HepG2 (cell line): ENCODE results near the gene PCNT. TPM values are rescaled to one million over a fixed set of nuclear protein-coding genes. Genes with fewer than 3 reads are reported as not detected.

Source experiments
- CBX5 ChIP-seq: sonication (generic); formaldehyde crosslinking; IDR thresholded peaks from 2 replicates; pipeline ENCODE4 v1.4.0; 2020; ENCODE audit warnings: missing genetic modification reagents, borderline replicate concordance
- HIVEP1 ChIP-seq: sonication (generic); formaldehyde crosslinking; IDR thresholded peaks from 2 replicates; pipeline ENCODE4 v1.4.0; 2020; ENCODE audit warnings: mild to moderate bottlenecking, missing genetic modification reagents
- JARID2 ChIP-seq: sonication (generic); formaldehyde crosslinking; IDR thresholded peaks from 2 replicates; pipeline ENCODE4 v1.8.1; 2023; ENCODE audit warnings: missing genetic modification reagents, inconsistent platforms; ENCODE audit not compliant: insufficient replicate concordance
- KDM6A ChIP-seq: IDR thresholded peaks from 2 replicates; pipeline ENCODE4 v1.6.1; 2016; ENCODE audit warnings: low read depth
- MYC ChIP-seq: sonication (generic); formaldehyde crosslinking; IDR thresholded peaks from 2 replicates; pipeline ENCODE4 v1.9.0; 2021; ENCODE audit warnings: missing genetic modification reagents, borderline replicate concordance
- NCOR1 ChIP-seq: fragments of 200-600 bp; sonication (generic); IDR thresholded peaks from 2 replicates; pipeline ENCODE4 v1.7.0; 2017; ENCODE audit warnings: antibody characterized with exemption, low read length, borderline replicate concordance
- PAX8 ChIP-seq: sonication (generic); formaldehyde crosslinking; IDR thresholded peaks from 2 replicates; pipeline ENCODE4 v1.8.0; 2022; ENCODE audit warnings: mild to moderate bottlenecking, missing genetic modification reagents, borderline replicate concordance
- RBM22 ChIP-seq: fragments of 200-400 bp; formaldehyde crosslinking; optimal IDR thresholded peaks from 2 replicates; pipeline ENCODE3; 2017; ENCODE audit warnings: mild to moderate bottlenecking, low read length, moderate library complexity
- SIX1 ChIP-seq: sonication (generic); formaldehyde crosslinking; IDR thresholded peaks from 2 replicates; pipeline ENCODE4 v1.4.0; 2020; ENCODE audit warnings: missing genetic modification reagents, borderline replicate concordance
- TMF1 ChIP-seq: sonication (generic); formaldehyde crosslinking; IDR thresholded peaks from 2 replicates; pipeline ENCODE4 v1.8.1; 2022; ENCODE audit warnings: low read depth, missing genetic modification reagents
- TOPORS ChIP-seq: sonication (generic); formaldehyde crosslinking; IDR thresholded peaks from 2 replicates; pipeline ENCODE4 v1.8.0; 2023; ENCODE audit warnings: mild to moderate bottlenecking, missing genetic modification reagents
- ZEB1 ChIP-seq: IDR thresholded peaks from 2 replicates; pipeline ENCODE4 v1.6.1; 2012; ENCODE audit warnings: mild to moderate bottlenecking, low read depth, inconsistent platforms; ENCODE audit not compliant: insufficient replicate concordance
- ZFY ChIP-seq: sonication (generic); formaldehyde crosslinking; IDR thresholded peaks from 2 replicates; pipeline ENCODE4 v1.4.0; 2020; ENCODE audit warnings: missing genetic modification reagents
- ZNF768 ChIP-seq: sonication (generic); formaldehyde crosslinking; IDR thresholded peaks from 2 replicates; pipeline ENCODE4 v1.4.0; 2020; ENCODE audit warnings: missing genetic modification reagents
- polyA plus RNA-seq, 8 experiments: library from polyadenylated mRNA; depleted of rRNA in 3 of 8; stranded (reverse) in 7 of 8; unstranded in 1 of 8; fragments of >200 nt; fragmentation: Illumina TruSeq in 4 of 8; extraction: Trizol in 4 of 8; gene quantifications; 2 replicates each; pipeline versions ENCODE4 v1.2.1 to v1.2.3, GENCODE V29; 2011 to 2016; ENCODE audit warnings: low read depth in 4 of 8, missing spikeins in 1 of 8, mixed read lengths in 1 of 8; ENCODE audit not compliant: insufficient read depth in 1 of 8
- total RNA-seq, 5 experiments: library from RNA; depleted of rRNA; stranded (reverse); fragments of >200 nt; fragmentation: Illumina TruSeq; extraction: Trizol; gene quantifications; 2 replicates each; pipeline ENCODE4 v1.2.3, GENCODE V29; 2016; ENCODE audit warnings: low read depth in 1 of 5
- TF ChIP-seq, protein P1 (sequence below): sonication (generic); formaldehyde crosslinking; IDR thresholded peaks from 2 replicates; pipeline ENCODE4 v1.9.0; 2021; ENCODE audit warnings: missing genetic modification reagents, borderline replicate concordance
- TF ChIP-seq, protein P2 (sequence below): IDR thresholded peaks from 2 replicates; pipeline ENCODE4 v1.4.0; 2020; ENCODE audit warnings: mild to moderate bottlenecking, missing genetic modification reagents
- TF ChIP-seq, protein P3 (sequence below): sonication (generic); formaldehyde crosslinking; conservative IDR thresholded peaks from 2 replicates; pipeline ENCODE4 v1.4.0; 2020; ENCODE audit warnings: missing genetic modification reagents
- TF ChIP-seq, protein P4 (sequence below): sonication (generic); formaldehyde crosslinking; IDR thresholded peaks from 2 replicates; pipeline ENCODE4 v1.4.0; 2020; ENCODE audit warnings: missing genetic modification reagents
- TF ChIP-seq, protein P5 (sequence below): sonication (generic); IDR thresholded peaks from 2 replicates; pipeline ENCODE4 v1.6.1; 2016; ENCODE audit warnings: low read depth, borderline replicate concordance

The PCNT gene
- total and polyA plus RNA-seq, 2 of the 13 experiments (the other 11 are each of a cell fraction or from before 2014, with no cell fraction given) = 5.6 to 12.4 TPM

DNA sequence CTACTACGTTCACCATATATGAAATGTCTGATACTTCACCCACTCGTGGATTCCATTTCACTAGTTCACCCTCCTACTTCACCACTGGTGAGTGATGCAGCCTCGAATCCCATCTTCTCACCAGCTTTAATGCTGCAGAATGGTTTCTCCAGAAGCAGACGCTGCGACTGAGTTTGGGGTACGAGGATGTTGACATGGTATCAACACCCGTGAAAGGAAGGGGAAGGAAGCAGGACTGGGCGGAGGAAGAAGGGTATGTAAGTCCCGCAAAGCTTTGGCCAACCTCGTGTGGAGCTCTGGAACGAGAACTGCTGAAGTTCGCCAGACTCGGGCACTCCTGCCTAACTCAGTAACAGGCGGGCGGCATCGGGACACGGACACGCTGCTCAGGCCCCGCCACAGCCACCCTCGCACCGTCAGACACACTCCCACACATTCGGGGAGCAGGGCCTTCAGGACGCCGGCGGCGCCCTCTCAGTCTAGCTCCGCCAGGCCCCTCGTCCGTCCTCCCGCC lies 133.9 kb downstream of the PCNT start (continued):
- TF ChIP-seq, protein P1, sequence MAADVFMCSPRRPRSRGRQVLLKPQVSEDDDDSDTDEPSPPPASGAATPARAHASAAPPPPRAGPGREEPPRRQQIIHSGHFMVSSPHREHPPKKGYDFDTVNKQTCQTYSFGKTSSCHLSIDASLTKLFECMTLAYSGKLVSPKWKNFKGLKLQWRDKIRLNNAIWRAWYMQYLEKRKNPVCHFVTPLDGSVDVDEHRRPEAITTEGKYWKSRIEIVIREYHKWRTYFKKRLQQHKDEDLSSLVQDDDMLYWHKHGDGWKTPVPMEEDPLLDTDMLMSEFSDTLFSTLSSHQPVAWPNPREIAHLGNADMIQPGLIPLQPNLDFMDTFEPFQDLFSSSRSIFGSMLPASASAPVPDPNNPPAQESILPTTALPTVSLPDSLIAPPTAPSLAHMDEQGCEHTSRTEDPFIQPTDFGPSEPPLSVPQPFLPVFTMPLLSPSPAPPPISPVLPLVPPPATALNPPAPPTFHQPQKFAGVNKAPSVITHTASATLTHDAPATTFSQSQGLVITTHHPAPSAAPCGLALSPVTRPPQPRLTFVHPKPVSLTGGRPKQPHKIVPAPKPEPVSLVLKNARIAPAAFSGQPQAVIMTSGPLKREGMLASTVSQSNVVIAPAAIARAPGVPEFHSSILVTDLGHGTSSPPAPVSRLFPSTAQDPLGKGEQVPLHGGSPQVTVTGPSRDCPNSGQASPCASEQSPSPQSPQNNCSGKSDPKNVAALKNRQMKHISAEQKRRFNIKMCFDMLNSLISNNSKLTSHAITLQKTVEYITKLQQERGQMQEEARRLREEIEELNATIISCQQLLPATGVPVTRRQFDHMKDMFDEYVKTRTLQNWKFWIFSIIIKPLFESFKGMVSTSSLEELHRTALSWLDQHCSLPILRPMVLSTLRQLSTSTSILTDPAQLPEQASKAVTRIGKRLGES (CRISPR knock-in tag) = no peak
- no peak for TF ChIP-seq NCOR1
- TF ChIP-seq, protein P2, sequence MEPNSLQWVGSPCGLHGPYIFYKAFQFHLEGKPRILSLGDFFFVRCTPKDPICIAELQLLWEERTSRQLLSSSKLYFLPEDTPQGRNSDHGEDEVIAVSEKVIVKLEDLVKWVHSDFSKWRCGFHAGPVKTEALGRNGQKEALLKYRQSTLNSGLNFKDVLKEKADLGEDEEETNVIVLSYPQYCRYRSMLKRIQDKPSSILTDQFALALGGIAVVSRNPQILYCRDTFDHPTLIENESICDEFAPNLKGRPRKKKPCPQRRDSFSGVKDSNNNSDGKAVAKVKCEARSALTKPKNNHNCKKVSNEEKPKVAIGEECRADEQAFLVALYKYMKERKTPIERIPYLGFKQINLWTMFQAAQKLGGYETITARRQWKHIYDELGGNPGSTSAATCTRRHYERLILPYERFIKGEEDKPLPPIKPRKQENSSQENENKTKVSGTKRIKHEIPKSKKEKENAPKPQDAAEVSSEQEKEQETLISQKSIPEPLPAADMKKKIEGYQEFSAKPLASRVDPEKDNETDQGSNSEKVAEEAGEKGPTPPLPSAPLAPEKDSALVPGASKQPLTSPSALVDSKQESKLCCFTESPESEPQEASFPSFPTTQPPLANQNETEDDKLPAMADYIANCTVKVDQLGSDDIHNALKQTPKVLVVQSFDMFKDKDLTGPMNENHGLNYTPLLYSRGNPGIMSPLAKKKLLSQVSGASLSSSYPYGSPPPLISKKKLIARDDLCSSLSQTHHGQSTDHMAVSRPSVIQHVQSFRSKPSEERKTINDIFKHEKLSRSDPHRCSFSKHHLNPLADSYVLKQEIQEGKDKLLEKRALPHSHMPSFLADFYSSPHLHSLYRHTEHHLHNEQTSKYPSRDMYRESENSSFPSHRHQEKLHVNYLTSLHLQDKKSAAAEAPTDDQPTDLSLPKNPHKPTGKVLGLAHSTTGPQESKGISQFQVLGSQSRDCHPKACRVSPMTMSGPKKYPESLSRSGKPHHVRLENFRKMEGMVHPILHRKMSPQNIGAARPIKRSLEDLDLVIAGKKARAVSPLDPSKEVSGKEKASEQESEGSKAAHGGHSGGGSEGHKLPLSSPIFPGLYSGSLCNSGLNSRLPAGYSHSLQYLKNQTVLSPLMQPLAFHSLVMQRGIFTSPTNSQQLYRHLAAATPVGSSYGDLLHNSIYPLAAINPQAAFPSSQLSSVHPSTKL = no peak
- TF ChIP-seq RBM22 = no peak
- no peak for TF ChIP-seq TMF1
- TF ChIP-seq JARID2 (CRISPR knock-in tag) = no peak
- TF ChIP-seq ZNF768 (CRISPR knock-in tag) = no peak
- 0 out of 2 replicates have a peak, but pooled peaks have one; percentile 56 for TF ChIP-seq TOPORS
- TF ChIP-seq ZFY (CRISPR knock-in tag) = no peak
- TF ChIP-seq MYC (CRISPR knock-in tag) = no peak
- no peak for TF ChIP-seq CBX5 (CRISPR knock-in tag)
- no peak for TF ChIP-seq ZEB1
- TF ChIP-seq HIVEP1 (CRISPR knock-in tag) = no peak
- TF ChIP-seq, protein P3, sequence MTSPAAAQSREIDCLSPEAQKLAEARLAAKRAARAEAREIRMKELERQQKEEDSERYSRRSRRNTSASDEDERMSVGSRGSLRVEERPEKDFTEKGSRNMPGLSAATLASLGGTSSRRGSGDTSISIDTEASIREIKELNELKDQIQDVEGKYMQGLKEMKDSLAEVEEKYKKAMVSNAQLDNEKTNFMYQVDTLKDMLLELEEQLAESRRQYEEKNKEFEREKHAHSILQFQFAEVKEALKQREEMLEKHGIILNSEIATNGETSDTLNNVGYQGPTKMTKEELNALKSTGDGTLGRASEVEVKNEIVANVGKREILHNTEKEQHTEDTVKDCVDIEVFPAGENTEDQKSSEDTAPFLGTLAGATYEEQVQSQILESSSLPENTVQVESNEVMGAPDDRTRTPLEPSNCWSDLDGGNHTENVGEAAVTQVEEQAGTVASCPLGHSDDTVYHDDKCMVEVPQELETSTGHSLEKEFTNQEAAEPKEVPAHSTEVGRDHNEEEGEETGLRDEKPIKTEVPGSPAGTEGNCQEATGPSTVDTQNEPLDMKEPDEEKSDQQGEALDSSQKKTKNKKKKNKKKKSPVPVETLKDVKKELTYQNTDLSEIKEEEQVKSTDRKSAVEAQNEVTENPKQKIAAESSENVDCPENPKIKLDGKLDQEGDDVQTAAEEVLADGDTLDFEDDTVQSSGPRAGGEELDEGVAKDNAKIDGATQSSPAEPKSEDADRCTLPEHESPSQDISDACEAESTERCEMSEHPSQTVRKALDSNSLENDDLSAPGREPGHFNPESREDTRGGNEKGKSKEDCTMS (CRISPR knock-in tag) = no peak
- TF ChIP-seq PAX8 (CRISPR knock-in tag) = no peak; the same call in 1 of the 2 replicates
- TF ChIP-seq, protein P4, sequence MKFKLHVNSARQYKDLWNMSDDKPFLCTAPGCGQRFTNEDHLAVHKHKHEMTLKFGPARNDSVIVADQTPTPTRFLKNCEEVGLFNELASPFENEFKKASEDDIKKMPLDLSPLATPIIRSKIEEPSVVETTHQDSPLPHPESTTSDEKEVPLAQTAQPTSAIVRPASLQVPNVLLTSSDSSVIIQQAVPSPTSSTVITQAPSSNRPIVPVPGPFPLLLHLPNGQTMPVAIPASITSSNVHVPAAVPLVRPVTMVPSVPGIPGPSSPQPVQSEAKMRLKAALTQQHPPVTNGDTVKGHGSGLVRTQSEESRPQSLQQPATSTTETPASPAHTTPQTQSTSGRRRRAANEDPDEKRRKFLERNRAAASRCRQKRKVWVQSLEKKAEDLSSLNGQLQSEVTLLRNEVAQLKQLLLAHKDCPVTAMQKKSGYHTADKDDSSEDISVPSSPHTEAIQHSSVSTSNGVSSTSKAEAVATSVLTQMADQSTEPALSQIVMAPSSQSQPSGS (CRISPR knock-in tag) = no peak
- peak; percentile 4; the same call in 1 of the 2 replicates for TF ChIP-seq SIX1
- TF ChIP-seq, protein P5, sequence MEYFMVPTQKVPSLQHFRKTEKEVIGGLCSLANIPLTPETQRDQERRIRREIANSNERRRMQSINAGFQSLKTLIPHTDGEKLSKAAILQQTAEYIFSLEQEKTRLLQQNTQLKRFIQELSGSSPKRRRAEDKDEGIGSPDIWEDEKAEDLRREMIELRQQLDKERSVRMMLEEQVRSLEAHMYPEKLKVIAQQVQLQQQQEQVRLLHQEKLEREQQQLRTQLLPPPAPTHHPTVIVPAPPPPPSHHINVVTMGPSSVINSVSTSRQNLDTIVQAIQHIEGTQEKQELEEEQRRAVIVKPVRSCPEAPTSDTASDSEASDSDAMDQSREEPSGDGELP = no peak
- TF ChIP-seq KDM6A = no peak
